T-helper 1 cell treated with Interleukin-12 subunit alpha and Interleukin-12 subunit beta and Interleukin-4 antibody, amounts not matched to agents 30 ng/mL and 1 ng/mL, for 36 hours (primary cell): ENCODE measurements around the gene EZH2. TPM values are rescaled to one million over a fixed set of nuclear protein-coding genes. Genes with fewer than 3 reads are reported as not detected.

Experiments
- intact Hi-C: fragments of 100-400 bp; cut with micrococcal nuclease; formaldehyde crosslinking; loops from one replicate; pipeline ENCODE4 v1.15.1; 2024
- total RNA-seq: library from RNA; stranded (reverse); gene quantifications from 2 replicates; pipeline ENCODE4 v1.2.3, GENCODE V29; 2022

Gene EZH2
- total RNA-seq, 1 donor from 2014 or later: 73.6 TPM

DNA sequence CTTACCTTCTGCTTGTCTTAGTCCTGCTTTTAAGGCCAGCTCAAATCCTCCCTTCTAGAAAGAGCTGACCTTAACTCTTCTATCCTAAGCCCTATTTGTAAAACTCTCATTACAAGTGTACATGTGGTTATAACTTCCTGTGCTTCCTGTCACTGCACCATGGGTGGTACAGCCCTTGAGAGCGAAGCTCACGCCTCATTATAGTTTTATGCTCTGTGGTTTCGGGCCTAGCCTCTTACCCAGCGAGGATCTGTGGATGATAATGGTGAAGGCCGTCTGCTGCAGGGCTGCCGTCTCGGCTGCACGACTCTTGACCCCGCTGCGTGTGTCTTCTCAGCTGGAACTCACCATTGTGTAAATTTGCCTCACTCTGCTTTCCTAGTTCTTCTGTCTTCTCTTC lies 110.8 kb downstream of the EZH2 start:
- intact Hi-C loops: loop anchor here (1.0 kb wide), 3 partner anchors 73 to 198 kb away; no protein-coding TSS in a partner anchor

DNA sequence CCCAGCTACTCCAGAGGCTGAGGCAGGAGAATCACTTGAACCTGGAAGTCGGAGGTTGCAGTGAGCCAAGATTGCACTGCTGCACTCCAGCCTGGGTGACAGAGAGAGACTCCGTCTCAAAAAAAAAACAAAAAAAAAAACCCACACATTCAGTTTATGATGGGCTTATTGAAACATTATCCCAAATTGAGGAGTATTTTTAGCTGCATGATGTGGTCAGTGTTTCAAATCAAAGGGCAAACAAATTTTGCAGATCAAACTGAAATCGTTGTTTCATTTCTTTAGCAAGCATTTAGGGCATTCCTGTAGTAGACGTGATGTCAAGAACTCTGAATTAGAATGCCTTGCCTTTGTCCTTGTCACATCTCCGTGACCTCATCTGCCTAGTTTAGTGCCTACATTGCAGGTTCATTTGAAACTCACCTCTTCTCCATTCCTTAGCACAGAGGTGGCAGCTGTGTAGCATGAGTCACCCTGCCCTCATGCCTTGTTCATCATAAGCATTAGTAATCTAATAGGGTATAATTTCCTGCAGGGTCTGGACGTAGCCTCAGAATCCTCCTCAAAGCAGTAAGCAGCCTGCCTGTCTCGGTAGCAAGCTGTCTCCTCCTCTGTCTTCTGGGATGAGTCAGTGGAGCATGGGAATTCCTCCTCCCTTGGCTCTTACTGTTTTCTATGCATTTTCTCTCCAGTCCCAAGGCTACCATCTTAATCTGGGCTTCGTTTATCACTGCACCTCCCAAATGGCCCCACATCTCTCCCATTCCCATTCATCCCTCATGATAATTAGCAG lies 111.6 kb downstream of the EZH2 start:
- intact Hi-C loops: loop anchor here (1.0 kb wide), 3 partner anchors 72 to 197 kb away; no protein-coding TSS in a partner anchor

DNA sequence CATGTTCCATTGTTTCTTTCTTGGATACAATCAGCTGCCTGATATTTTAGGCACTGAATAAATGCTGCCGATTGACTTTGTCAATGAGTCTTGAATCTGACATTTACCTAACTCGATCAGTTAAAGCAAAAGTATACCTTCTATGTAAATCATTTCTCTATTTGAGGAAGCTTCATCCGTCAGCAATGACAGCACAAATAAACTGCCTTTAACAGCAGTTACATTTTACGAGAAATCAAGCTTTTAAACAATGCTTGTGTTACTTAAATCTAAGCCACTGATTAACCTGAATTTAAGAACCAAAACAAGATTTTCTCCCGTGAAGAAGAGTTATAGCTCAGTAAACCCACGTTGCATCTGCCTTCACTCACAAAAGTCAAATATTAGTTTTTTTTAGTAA lies 114.1 kb downstream of the EZH2 start:
- intact Hi-C loops: no loop called here

DNA sequence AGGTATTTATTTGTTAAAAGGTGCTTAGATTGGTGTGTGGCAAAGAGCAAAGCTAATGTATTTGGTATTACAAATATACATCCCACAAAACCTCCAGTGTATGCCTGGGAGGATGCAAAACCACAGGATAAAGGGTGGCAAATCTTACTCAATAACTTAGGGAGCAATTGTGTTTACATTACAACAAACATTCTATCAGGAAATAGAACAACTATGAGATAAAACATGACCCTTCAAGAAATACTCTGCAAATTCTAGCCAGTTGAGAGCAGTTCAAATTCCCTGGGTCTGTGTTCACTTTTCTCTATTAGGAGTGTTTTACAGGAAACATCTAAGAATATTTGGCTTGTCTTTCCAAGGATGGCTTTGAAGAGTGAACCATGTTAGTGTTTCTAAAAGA lies 120.5 kb downstream of the EZH2 start:
- intact Hi-C loops: no loop called here

DNA sequence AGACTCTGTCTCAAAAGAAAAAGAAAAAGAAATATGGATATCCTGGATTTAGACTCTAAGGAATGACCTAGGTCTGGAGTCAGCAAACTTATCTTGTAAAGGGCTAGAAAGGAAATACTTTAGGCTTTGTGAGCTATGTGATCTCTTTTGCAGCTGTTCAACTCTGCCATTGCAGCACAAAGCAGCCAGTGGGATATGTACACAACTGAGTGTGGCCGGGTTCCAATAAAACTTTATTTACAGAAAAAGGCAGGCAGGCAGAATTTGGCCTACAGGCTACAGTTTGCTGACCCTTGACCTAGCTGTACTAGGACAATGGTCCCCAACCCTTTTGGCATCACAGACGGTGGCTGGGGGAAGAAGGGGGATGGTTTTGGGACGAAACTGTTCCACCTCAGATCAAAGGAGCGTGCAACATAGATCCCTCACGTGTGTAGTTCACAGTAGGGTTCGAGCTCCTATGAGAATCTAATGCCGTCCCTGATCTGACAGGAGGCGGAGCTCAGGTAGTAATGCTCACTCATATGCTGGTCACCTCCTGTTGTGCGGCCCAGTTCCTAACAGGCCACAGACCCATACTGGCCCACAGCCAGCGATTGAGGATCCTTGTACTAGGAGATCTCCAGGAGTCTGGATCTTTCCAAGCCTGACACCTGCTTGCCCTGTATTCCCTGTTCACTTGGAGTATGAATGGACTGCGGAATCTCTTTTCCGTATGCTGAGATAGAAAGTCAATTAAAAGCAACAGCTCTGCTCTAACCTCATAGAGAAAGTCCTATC lies 122.4 kb downstream of the EZH2 start:
- intact Hi-C loops: no loop called here

Other genes with a start within 250 kb of the EZH2 start
- 56.1 and 56.3 TPM in 2 replicates for gene CUL1, start 185.4 kb downstream of the EZH2 start, total RNA-seq
- gene PDIA4, start 144.2 kb upstream of the EZH2 start, total RNA-seq: 173 and 174 TPM in 2 replicates
- 9.3 and 10.3 TPM in 2 replicates for gene ZNF786, start 206.4 kb upstream of the EZH2 start, total RNA-seq
- 0.86 and 1.1 TPM in 2 replicates for gene ZNF425, start 242.0 kb upstream of the EZH2 start, total RNA-seq